KBM-7 (cell line): ENCODE measurements around the gene CIAO2B.
A peak's percentile ranks its signal among the peaks of the same experiment; 100 is the strongest.

Source experiments
- DNase-seq: peaks from one replicate; pipeline ENCODE4 v3.0.0-alpha.2; 2015
- in situ Hi-C: fragments of 300-500 bp; cut with MboI; formaldehyde crosslinking; loops from 2 replicates; pipeline ENCODE4 v1.14.3; 2020; ENCODE audit warnings: low sequenced_read_pairs, low pct_unique_long_range_greater_than_20kb, mixed read lengths

Gene CIAO2B

DNA sequence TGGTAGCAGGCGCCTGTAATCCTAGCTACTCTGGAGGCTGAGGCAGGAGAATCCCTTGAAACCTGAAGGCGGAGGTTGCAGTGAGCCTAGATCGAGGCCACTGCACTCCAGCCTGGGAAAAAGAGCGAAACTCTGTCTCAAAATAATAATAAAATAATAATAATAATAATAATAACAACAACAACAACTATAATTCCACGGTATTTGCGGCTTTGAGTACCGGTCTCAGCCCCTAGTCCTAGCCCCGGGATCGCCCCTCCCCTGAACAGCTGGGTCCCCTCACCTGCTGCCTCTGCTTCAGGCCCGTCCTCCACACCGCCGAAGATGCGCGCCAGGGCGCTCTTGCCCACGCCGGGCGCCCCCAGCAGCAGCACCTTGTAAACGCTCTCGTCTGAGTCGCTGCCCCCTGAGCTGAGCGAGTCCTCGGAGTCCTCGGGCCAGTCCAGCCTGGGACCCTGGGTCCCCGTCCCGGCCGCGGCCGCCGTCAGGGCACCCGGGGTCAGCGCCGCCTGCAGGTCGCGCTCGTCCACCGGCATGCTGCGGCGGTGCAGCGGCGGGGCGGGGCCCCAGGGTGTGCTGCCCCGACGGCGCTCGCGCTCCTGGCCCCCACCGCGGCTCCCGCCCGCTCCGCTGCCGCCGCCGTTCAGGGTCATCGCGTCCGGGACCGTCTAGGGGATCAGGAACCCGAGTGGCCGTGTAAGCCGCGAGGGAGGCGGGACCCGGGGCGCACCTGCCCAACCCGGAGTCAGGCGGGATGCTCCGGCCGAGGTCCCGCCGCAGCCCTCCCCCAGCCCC, 9.5 kb downstream of the CIAO2B start:
- in situ Hi-C loops: no loop called here
- DNase-seq: peak; percentile 25

DNA sequence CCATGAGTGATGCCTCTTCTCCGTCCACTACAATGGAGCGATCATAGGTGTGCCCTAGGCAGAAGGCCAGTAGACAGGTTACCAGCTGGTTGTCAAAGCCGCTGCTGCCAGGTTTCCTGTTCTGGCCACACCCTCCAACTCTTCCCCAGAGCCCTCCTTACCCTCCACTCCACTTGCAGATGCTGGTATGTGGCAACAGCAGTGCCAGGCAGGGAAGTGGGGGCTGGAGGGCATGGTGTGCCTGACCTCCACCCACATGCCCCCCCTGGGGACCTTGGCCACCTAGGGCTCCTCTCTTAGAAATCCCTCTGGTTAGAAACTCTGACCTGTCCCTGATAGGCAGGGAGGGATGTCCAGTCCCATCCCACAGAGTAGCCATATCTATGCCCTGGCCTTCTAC, 10.3 kb downstream of the CIAO2B start:
- in situ Hi-C loops: no loop called here
- no peak for DNase-seq

DNA sequence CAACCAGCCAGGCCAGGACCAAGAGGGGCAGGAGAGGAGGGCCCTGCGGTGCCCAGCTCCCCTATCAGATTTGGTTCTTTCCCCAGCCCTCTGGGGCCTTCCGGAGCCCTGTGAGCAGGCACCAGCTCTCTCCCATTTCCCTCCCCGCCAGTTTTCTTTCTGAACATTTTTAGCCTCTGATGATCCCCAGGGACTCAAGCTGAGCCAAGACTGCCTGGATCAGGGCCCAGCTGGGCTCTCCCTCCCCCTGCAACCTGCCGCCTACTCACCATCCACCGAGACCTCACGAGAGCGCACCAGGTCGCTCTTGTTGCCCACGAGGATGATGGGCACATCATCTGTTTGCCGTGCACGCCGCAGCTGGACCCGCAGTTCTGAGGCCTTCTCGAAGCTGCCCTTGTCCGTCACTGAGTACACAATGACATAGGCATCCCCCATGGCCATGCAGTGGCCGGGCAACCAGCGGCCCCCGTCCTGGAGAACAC, 10.9 kb downstream of the CIAO2B start:
- in situ Hi-C loops: no loop called here
- DNase-seq: no peak

DNA sequence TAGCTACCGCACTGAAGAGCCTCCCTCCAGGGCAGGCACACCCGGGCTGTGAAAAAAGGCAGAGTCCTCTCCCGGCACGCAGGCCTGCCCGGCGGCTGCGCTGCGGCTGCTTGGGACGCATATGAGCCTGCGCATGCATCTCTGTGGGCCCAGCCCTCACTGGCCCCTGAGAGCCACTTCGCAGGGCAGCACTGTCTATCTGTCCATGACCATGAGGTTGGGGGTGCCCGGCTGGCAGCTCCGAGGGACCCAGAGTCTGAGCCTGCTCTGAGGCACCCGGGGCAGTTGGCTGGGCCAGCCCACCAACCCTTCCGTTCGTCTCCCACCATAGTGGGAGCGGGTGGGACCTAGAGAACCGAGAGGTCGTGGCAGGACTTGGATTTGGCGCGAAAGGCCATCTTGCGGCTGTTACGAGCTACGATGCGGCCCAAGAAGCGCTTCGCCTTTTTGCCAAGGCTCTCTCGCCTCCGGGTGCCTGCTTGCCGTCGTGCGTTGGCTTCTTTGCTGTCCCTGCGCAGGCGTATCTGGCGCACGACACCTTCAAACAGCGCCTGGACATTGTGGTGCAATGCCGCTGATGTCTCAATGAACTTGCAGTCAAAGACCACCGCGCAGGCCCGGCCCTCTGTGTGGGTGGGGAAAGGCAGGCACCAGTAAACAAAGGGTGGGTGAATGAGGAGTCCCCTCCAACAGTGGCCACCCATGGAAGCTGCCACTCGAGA, 12.3 kb downstream of the CIAO2B start:
- DNase-seq: no peak
- in situ Hi-C loops: no loop called here

GRCh38 chr16:66920924-66921680, 13.1 kb downstream of the CIAO2B start:
- in situ Hi-C loops: no loop called here
- DNase-seq: no peak

DNA sequence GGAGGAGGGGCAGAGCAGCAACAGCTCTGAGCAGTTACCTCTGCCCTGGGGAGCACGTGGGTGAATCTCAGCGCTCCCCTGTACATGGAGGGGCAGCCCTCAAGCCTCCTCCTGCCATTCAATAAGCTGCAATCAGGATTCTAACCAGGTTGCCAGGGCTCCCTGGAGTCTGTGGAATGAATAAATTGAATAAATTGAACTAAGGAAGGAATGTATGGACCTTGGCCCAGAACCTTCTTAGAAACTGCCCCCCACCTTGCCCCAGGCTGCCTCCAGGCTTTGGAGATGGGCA, 14.0 kb downstream of the CIAO2B start:
- DNase-seq: no peak
- in situ Hi-C loops: no loop called here

- DNase-seq: no peak
- in situ Hi-C loops: no loop called here
Measured at GRCh38 chr16:66919569-66920298, 14.5 kb downstream of the CIAO2B start.

GRCh38 chr16:66918803-66919568, 15.2 kb downstream of the CIAO2B start, which contains the start of gene CDH16:
CDH16 (minus strand) TSS chr16:66918885; CDS start chr16:66918065, 820 bp downstream.
- no peak for DNase-seq
- in situ Hi-C loops: no loop called here

GRCh38 chr16:66918355-66918754, 15.8 kb downstream of the CIAO2B start:
- DNase-seq: no peak
- in situ Hi-C loops: no loop called here

DNA sequence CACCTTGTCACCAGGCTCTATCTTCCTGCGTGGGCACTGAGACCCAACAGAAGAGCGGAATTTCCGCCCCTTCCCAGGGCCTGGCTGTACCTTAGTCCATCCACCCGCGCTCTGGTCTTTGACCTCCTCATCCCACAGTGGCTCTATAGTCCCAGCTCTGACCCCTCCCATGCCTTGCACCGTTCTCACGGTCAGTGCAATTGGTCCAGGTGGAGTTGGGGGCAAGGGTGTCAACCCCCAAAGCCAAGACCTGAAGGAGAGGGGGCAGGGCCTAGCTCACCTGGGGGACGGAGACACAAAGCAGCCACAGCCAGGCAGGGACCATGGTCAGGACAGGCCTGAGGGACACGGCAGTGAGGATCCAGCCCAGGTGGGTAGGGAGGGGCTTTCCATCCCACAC, 16.5 kb downstream of the CIAO2B start:
- in situ Hi-C loops: no loop called here

GRCh38 chr16:66916518-66916917, 17.7 kb downstream of the CIAO2B start:
- DNase-seq: no peak
- in situ Hi-C loops: no loop called here

More for the DNA sequence above, 16.5 kb downstream of the CIAO2B start:
- no peak for DNase-seq

GRCh38 chr16:66915041-66915440, 19.2 kb downstream of the CIAO2B start:
- no peak for DNase-seq
- in situ Hi-C loops: no loop called here

DNA sequence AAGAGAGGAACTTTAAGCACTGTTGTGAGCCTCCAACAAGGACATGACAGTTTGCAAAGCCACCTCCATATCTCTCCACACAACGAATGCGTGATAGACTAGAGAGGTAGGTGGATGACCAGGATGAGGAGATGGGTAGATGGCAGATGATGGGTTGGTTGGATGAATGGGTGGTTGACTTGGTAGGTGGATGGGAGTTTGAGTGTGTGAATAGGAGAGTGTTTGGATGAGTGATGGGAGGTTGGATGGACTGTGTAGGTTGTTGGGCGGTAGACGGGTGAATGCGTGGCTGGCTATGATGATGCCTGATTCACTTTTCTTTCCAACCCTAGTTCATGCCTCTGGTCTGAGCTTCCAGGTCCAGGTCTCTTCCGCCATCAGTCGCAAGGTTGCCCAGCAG, 19.7 kb downstream of the CIAO2B start:
- in situ Hi-C loops: no loop called here
- no peak for DNase-seq

GRCh38 chr16:66913711-66914110, 20.5 kb downstream of the CIAO2B start:
- DNase-seq: no peak

GRCh38 chr16:66913081-66913480, 21.1 kb downstream of the CIAO2B start:
- no peak for DNase-seq
- in situ Hi-C loops: no loop called here

More at GRCh38 chr16:66913711-66914110, 20.5 kb downstream of the CIAO2B start:
- in situ Hi-C loops: no loop called here

DNA sequence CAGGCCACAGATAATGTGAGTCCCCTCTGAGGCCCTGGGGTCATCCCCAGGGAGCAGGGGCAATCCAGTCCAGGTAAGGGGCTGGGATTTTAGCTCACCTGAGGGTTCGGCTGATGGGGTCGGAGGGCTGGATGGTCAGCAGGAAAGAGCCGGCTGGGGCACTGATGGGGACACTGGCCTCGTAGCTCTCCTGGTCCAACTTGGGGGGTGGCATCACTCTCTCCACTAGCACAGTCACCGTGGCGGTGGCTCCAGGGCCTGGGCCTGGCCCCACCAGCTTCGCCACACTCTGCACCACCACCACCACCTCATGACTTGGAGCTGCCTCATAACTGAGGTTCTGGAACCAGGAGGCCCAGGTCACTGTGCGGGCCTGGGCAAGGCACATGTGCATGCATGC, 22.4 kb downstream of the CIAO2B start:
- DNase-seq: no peak
- in situ Hi-C loops: no loop called here

GRCh38 chr16:66911112-66911511, 23.1 kb downstream of the CIAO2B start:
- in situ Hi-C loops: no loop called here
- DNase-seq: no peak

GRCh38 chr16:66910175-66910940, 23.8 kb downstream of the CIAO2B start:
- DNase-seq: no peak
- in situ Hi-C loops: no loop called here
